GM12878 (cell line): ENCODE measurements around the gene AFAP1L2. TPM values are rescaled to one million over a fixed set of nuclear protein-coding genes. Genes with fewer than 3 reads are reported as not detected.

Source experiments
- ATAC-seq: fragments of 200-7000 bp; cut with Tn5 transposase; 3 replicates; pipeline ENCODE4 v1.9.1; 2020; ENCODE audit warnings: mild to moderate bottlenecking, moderate library complexity
- Bru-seq: library from RNA; stranded (reverse); fragments of 400-500 nt; gene quantifications from one replicate; lab custom pipeline; 2021; lab: Mats Ljungman, UMichigan
- BruChase-seq, 2 experiments: library from RNA; stranded (reverse); fragments of 400-500 nt; gene quantifications; one replicate each; lab custom pipeline; 2021; lab: Mats Ljungman, UMichigan
- BruUV-seq: library from RNA; stranded (reverse); fragments of 400-500 nt; replicated peaks from 2 replicates; lab custom pipeline; 2021; lab: Mats Ljungman, UMichigan
- CTCF ChIA-PET: fragments of 300-600 bp; sonication (Branson Sonifier 250); formaldehyde crosslinking; extraction: SDS; loops from one replicate; lab custom pipeline; 2021; ENCODE audit warnings: inconsistent platforms; lab: Yijun Ruan, JAX
- POLR2A ChIA-PET: fragments of 350-600 bp; formaldehyde crosslinking; extraction: SDS; loops from one replicate; lab custom pipeline; 2021; ENCODE audit warnings: inconsistent platforms; lab: Charles Lee
- RAD21 ChIA-PET: fragments of 300-600 bp; sonication (Branson Sonifier 250); formaldehyde crosslinking; loops from one replicate; lab custom pipeline; 2023; ENCODE audit warnings: antibody characterized with exemption; ENCODE audit not compliant: unreplicated experiment; lab: Charles Lee
- SMC1A ChIA-PET: fragments of 300-600 bp; sonication (Branson Sonifier 250); formaldehyde crosslinking; loops from one replicate; lab custom pipeline; 2023; ENCODE audit not compliant: unreplicated experiment, uncharacterized antibody; lab: Charles Lee
- DNase-seq: peaks from one replicate; pipeline ENCODE4 v3.0.0-alpha.2; 2011; ENCODE audit warnings: low read depth, low spot score
- FAIRE-seq: peaks from 3 replicates; lab custom pipeline; 2011; peaks lifted over from hg19 to GRCh38; lab: Jason Lieb, UNC
- H2AFZ ChIP-seq: 2 replicates; pipeline ENCODE4 v1.6.0; 2011; ENCODE audit warnings: low read depth, low read length, control low read depth; ENCODE audit not compliant: control insufficient read depth
- H3K27ac ChIP-seq: 2 replicates; pipeline ENCODE4 v1.5.1; 2011; ENCODE audit warnings: control low read depth; ENCODE audit not compliant: control insufficient read depth, insufficient read depth
- H3K27me3 ChIP-seq, 2 experiments: replicated peaks in 1 of 2; 2 replicates each; pipeline versions ENCODE4 v1.6.0 to v1.6.1; 2011; ENCODE audit warnings: low read length in 1 of 2; ENCODE audit not compliant: control insufficient read depth in 2 of 2, insufficient read depth in 2 of 2
- H3K36me3 ChIP-seq, 2 experiments: 2 replicates each; pipeline ENCODE4 v1.5.1; 2011; ENCODE audit warnings: low read length in 1 of 2; ENCODE audit not compliant: control insufficient read depth in 2 of 2, insufficient read depth in 2 of 2
- H3K4me1 ChIP-seq: 2 replicates; pipeline ENCODE4 v1.6.1; 2011; ENCODE audit warnings: mild to moderate bottlenecking, low read length, moderate library complexity, mixed read lengths; ENCODE audit not compliant: control insufficient read depth, insufficient read depth
- H3K4me2 ChIP-seq: 2 replicates; pipeline ENCODE4 v1.6.0; 2011; ENCODE audit warnings: control low read depth; ENCODE audit not compliant: control insufficient read depth, insufficient read depth
- H3K4me3 ChIP-seq: fragments of 200-600 bp; sonication (generic); 2 replicates; pipeline ENCODE4 v1.5.1; 2016
- H3K79me2 ChIP-seq: 2 replicates; pipeline ENCODE4 v1.6.0; 2011; ENCODE audit warnings: low read length; ENCODE audit not compliant: control insufficient read depth, insufficient read depth
- H3K9ac ChIP-seq: 2 replicates; pipeline ENCODE4 v1.8.0; 2011; ENCODE audit warnings: low read length, control low read depth, mixed read lengths; ENCODE audit not compliant: control insufficient read depth, insufficient read depth
- H3K9me3 ChIP-seq: replicated peaks from 3 replicates; pipeline ENCODE4 v1.5.1; 2011; ENCODE audit warnings: mild to moderate bottlenecking, low read length; ENCODE audit not compliant: control insufficient read depth, insufficient read depth
- H4K20me1 ChIP-seq: 2 replicates; pipeline ENCODE4 v1.6.0; 2011; ENCODE audit not compliant: control insufficient read depth, insufficient read depth
- E4F1 ChIP-seq: fragments of 450-650 bp; IDR thresholded peaks from 2 replicates; pipeline ENCODE4 v1.6.1; 2018; ENCODE audit warnings: borderline replicate concordance, mild to moderate bottlenecking; ENCODE audit not compliant: partially characterized antibody
- EGR1 ChIP-seq, 2 experiments: IDR thresholded peaks; 1 replicate in 1 of 2; 2 replicates in 1 of 2; pipeline ENCODE4 v1.6.1; 2011 to 2012; ENCODE audit warnings: low read depth in 2 of 2, low read length in 2 of 2, borderline replicate concordance in 1 of 2, mild to moderate bottlenecking in 1 of 2, moderate library complexity in 1 of 2
- GATAD2B ChIP-seq: fragments of 450-650 bp; conservative IDR thresholded peaks from 2 replicates; pipeline ENCODE4 v1.6.1; 2017; ENCODE audit warnings: low read depth, mild to moderate bottlenecking, moderate library complexity
- IKZF1 ChIP-seq: fragments of 450-650 bp; conservative IDR thresholded peaks from 2 replicates; pipeline ENCODE4 v1.6.1; 2017; ENCODE audit warnings: antibody characterized with exemption, mild to moderate bottlenecking
- KDM1A ChIP-seq: fragments of 200-600 bp; sonication (generic); IDR thresholded peaks from 2 replicates; pipeline ENCODE4 v1.6.1; 2016; ENCODE audit warnings: borderline replicate concordance
- NR2F1 ChIP-seq: fragments of 450-650 bp; conservative IDR thresholded peaks from 2 replicates; pipeline ENCODE4 v1.6.1; 2017; ENCODE audit warnings: mild to moderate bottlenecking
- SREBF1 ChIP-seq: IDR thresholded peaks from 2 replicates; pipeline ENCODE4 v1.6.1; 2012; ENCODE audit warnings: mild to moderate bottlenecking, low read length
- SUZ12 ChIP-seq: fragments of 200-600 bp; sonication (generic); IDR thresholded peaks from one replicate; pipeline ENCODE4 v1.6.1; 2018; ENCODE audit warnings: antibody characterized with exemption, mild to moderate bottlenecking; ENCODE audit not compliant: unreplicated experiment
- YBX1 ChIP-seq: fragments of 450-650 bp; IDR thresholded peaks from 2 replicates; pipeline ENCODE4 v1.6.1; 2016; ENCODE audit warnings: antibody characterized with exemption
- WGBS: methylation state at CpG from one replicate; pipeline ENCODE4 v1.1.6; 2016; ENCODE audit warnings: low lambda C conversion rate; ENCODE audit not compliant: insufficient replicate concordance, insufficient coverage; ENCODE audit errors: missing lambda C conversion rate; 5-methylcytosine and 5-hydroxymethylcytosine counted together
- in situ Hi-C: fragments of 300-500 bp; cut with MboI; formaldehyde crosslinking; loops from 9 replicates; pipeline ENCODE4 v1.14.3; 2018; ENCODE audit warnings: mixed read lengths
- intact Hi-C: fragments of 100-400 bp; cut with micrococcal nuclease; formaldehyde crosslinking; loops from one replicate; pipeline ENCODE4 v1.14.2; 2022; ENCODE audit not compliant: unreplicated experiment
- long read RNA-seq, 2 experiments: library from polyadenylated mRNA; unstranded; transcript quantifications; one replicate each; pipeline ENCODE4 v2.0.0, GENCODE V29; 2019 to 2020
- polyA minus RNA-seq, 3 experiments: library from RNA; depleted of rRNA, polyadenylated mRNA; stranded (reverse); fragments of >200 nt; gene quantifications; 2 replicates each; pipeline ENCODE4 v1.2.3, GENCODE V29; 2011
- polyA plus RNA-seq, 11 experiments: library from polyadenylated mRNA; depleted of rRNA in 4 of 11; unstranded in 6 of 11; stranded (reverse) in 5 of 11; fragments of >200 nt; fragmentation: Nextera tagmentation in 4 of 11; fragmentation: Illumina TruSeq in 1 of 11; extraction: Ambion mirVana in 4 of 11; extraction: Trizol in 1 of 11; gene quantifications; 1 replicate in 1 of 11; 2 replicates in 10 of 11; pipeline versions ENCODE4 v1.2.1 to v1.2.3, GENCODE V29; 2011 to 2016; ENCODE audit warnings: inconsistent platforms in 2 of 11, missing spikeins in 2 of 11, low read depth in 1 of 11
- total RNA-seq, 4 experiments: library from RNA; depleted of rRNA in 3 of 4; stranded (reverse); fragments of >200 nt in 3 of 4; fragmentation: Illumina TruSeq in 1 of 4; extraction: Trizol in 1 of 4; gene quantifications; 2 replicates each; pipeline versions ENCODE4 v1.2.1 to v1.2.3, GENCODE V29; 2013 to 2021
- TF ChIP-seq, protein P1 (sequence below): fragments of 450-650 bp; IDR thresholded peaks from 2 replicates; pipeline ENCODE4 v1.6.1; 2016; ENCODE audit warnings: mild to moderate bottlenecking

AFAP1L2 gene
- 1.2 and 1.5 TPM in 2 replicates for total RNA-seq (2013; cell fraction: nucleolus; rRNA removed)
- total RNA-seq (2014; rRNA removed) = 0.71 and 1.1 TPM in 2 replicates
- 0.27 and 0.32 TPM in 2 replicates for total RNA-seq (2014; rRNA removed; fragmentation: Illumina TruSeq; extraction: Trizol)
- total RNA-seq (2021) = 0.37 and 0.49 TPM in 2 replicates
- polyA plus RNA-seq (2011; ENCODE audit: low read depth) = 2.0 TPM
- 2.7 and 4.0 TPM in 2 replicates for polyA plus RNA-seq (2011; rRNA removed)
- 5.0 and 5.3 TPM in 2 replicates for polyA plus RNA-seq (2011; cell fraction: cytosol; rRNA removed)
- 10.6 and 13.4 TPM in 2 replicates for polyA plus RNA-seq (2011; cell fraction: nucleus; rRNA removed)
- 3.0 and 3.2 TPM in 2 replicates for polyA plus RNA-seq (2012)
- 0.32 and 0.43 TPM in 2 replicates for polyA plus RNA-seq (2014; fragmentation: Illumina TruSeq; extraction: Trizol)
- polyA plus RNA-seq (2014; fragmentation: Nextera tagmentation; extraction: Ambion mirVana) = under 1 TPM; 0.03 to 0.07 TPM
- polyA plus RNA-seq (2014; rRNA removed) = 0.41 and 0.76 TPM in 2 replicates
- under 1 TPM; 0.31 to 0.37 TPM for polyA plus RNA-seq (2016; fragmentation: Nextera tagmentation; extraction: Ambion mirVana)
- 3.6 and 8.2 TPM in 2 replicates for polyA minus RNA-seq (2011; rRNA and poly(A)+ RNA removed)
- polyA minus RNA-seq (2011; cell fraction: cytosol; rRNA and poly(A)+ RNA removed) = 3.6 and 4.4 TPM in 2 replicates
- 2.7 and 5.7 TPM in 2 replicates for polyA minus RNA-seq (2011; cell fraction: nucleus; rRNA and poly(A)+ RNA removed)
- Bru-seq, nascent RNA = percentile 51 among the genes with signal in this experiment
- percentile 54 among the genes with signal in this experiment for BruChase-seq, experiment 1, labeled RNA remaining after a 6-hour chase
- percentile 49 among the genes with signal in this experiment for BruChase-seq, experiment 2, labeled RNA remaining after a 2-hour chase
- long read RNA-seq, experiment 1, partial matches to known transcripts = 1 of 4 reads
- long read RNA-seq, experiment 1, other reads (novel, unspliced or antisense) = 1 of 4 reads
- long read RNA-seq, experiment 2, transcript AFAP1L2-201 (19 exons, 3,705 nt) = major isoform, 6 of 29 reads
- long read RNA-seq, experiment 2, partial matches to known transcripts = 15 of 29 reads
- long read RNA-seq, experiment 2, other reads (novel, unspliced or antisense) = 7 of 29 reads

- FAIRE-seq (no peak), DNase-seq (no peak), ATAC-seq (peak; percentile 13; the same call in 2 of the 3 replicates)
- H3K9ac ChIP-seq = peak within 1 kb of the TSS; percentile 34
- H3K79me2 ChIP-seq = no peaks in the 10 kb centered on the region
- H3K4me2 ChIP-seq = peak within 1 kb of the TSS; percentile 34
- H3K4me3 ChIP-seq = peak within 1 kb of the TSS; percentile 40; the same call in 1 of the 2 replicates
- peak; percentile 53 for TF ChIP-seq SUZ12
- TF ChIP-seq, protein P1, sequence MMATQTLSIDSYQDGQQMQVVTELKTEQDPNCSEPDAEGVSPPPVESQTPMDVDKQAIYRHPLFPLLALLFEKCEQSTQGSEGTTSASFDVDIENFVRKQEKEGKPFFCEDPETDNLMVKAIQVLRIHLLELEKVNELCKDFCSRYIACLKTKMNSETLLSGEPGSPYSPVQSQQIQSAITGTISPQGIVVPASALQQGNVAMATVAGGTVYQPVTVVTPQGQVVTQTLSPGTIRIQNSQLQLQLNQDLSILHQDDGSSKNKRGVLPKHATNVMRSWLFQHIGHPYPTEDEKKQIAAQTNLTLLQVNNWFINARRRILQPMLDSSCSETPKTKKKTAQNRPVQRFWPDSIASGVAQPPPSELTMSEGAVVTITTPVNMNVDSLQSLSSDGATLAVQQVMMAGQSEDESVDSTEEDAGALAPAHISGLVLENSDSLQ = no peak
- TF ChIP-seq IKZF1 = 0 out of 2 replicates have a peak, but pooled peaks have one; percentile 25
- TF ChIP-seq GATAD2B = 0 out of 2 replicates have a peak, but pooled peaks have one; percentile 37
- no peak for TF ChIP-seq SREBF1
- TF ChIP-seq E4F1 = no peak
- no peak for TF ChIP-seq EGR1 (IDR thresholded peaks at IDR 0.05; ENCODE audit: borderline replicate concordance in 1 of 2, low read depth in 2 of 2, low read length in 2 of 2)
- peak; percentile 45; the same call in 1 of the 2 replicates for TF ChIP-seq NR2F1
- no peak for TF ChIP-seq KDM1A
- TF ChIP-seq YBX1 = no peak
- peaks cover 8% of the 10 kb centered on the region for H3K4me1 ChIP-seq
- CTCF ChIA-PET = interaction anchor here (1.2 to 2.1 kb wide), 4 partner anchors 15 to 101 kb away, joined by 4 to 21 read pairs (median 5); no protein-coding TSS in a partner anchor
- peak within 1 kb of the TSS; percentile 8; the same call in 1 of the 2 replicates for H3K27ac ChIP-seq
- POLR2A ChIA-PET = no interaction called here
- RAD21 ChIA-PET = interaction anchor here (1.9 to 2.8 kb wide), 2 partner anchors 22 to 101 kb away, joined by 7 to 21 read pairs; no protein-coding TSS in a partner anchor
- in situ Hi-C loops (no loop called here), intact Hi-C loops (no loop called here)
- H3K27me3 ChIP-seq = peaks cover 5 to 7% of the 10 kb centered on the region in 2 experiments; a peak in 3 of 4 replicates
- WGBS = 27% methylated on average over 65 of the region's 88 CpGs
- SMC1A ChIA-PET = no interaction called here
- H4K20me1 ChIP-seq = no peaks in the 10 kb centered on the region
- no peaks in the 10 kb centered on the region for H3K36me3 ChIP-seq
- no peaks in the 10 kb centered on the region for H3K9me3 ChIP-seq
- BruUV-seq = no TSS peak
- no peak within 1 kb of the TSS for H2AFZ ChIP-seq
Observed at GRCh38 chr10:114404171-114405010, at the start of gene AFAP1L2. TSS of gene AFAP1L2 (minus strand) at chr10:114404502. CDS start at chr10:114404455, 47 bp downstream.
